BJ (cell line): ENCODE data around the gene FAM227A. TPM values are rescaled to one million over a fixed set of nuclear protein-coding genes. Genes with fewer than 3 reads are reported as not detected.

Experiments used
- CTCF ChIA-PET: fragments of 350-600 bp; formaldehyde crosslinking; extraction: SDS; loops from one replicate; lab custom pipeline; 2021; ENCODE audit warnings: antibody characterized with exemption, inconsistent platforms; lab: Yijun Ruan, JAX
- POLR2A ChIA-PET: fragments of 300-600 bp; sonication (Branson Sonifier 250); formaldehyde crosslinking; extraction: SDS; loops from one replicate; lab custom pipeline; 2021; ENCODE audit warnings: antibody characterized with exemption; lab: Charles Lee
- DNase-seq: peaks from one replicate; pipeline ENCODE4 v3.0.0-alpha.2; 2011; ENCODE audit warnings: low read depth
- H3K27me3 ChIP-seq: 2 replicates; pipeline ENCODE4 v1.6.0; 2011; ENCODE audit warnings: low read length; ENCODE audit not compliant: control insufficient read depth, insufficient read depth
- H3K36me3 ChIP-seq: 2 replicates; pipeline ENCODE4 v1.5.1; 2011; ENCODE audit warnings: low read length; ENCODE audit not compliant: control insufficient read depth, insufficient read depth
- H3K4me3 ChIP-seq: 2 replicates; pipeline ENCODE4 v1.5.1; 2011; ENCODE audit warnings: low read depth, mild to moderate bottlenecking, control low read depth, low read length
- polyA plus RNA-seq: library from polyadenylated mRNA; depleted of rRNA; stranded (reverse); fragments of >200 nt; gene quantifications from 2 replicates; pipeline ENCODE4 v1.2.3, GENCODE V29; 2011
- TF ChIP-seq, protein P1 (sequence below): IDR thresholded peaks from 2 replicates; pipeline ENCODE4 v1.5.1; 2011; ENCODE audit warnings: low read depth, mild to moderate bottlenecking, control low read depth, inconsistent platforms, low read length, moderate library complexity; ENCODE audit not compliant: insufficient read depth

FAM227A gene
- polyA plus RNA-seq, 1 experiment: 1.0 TPM

DNA sequence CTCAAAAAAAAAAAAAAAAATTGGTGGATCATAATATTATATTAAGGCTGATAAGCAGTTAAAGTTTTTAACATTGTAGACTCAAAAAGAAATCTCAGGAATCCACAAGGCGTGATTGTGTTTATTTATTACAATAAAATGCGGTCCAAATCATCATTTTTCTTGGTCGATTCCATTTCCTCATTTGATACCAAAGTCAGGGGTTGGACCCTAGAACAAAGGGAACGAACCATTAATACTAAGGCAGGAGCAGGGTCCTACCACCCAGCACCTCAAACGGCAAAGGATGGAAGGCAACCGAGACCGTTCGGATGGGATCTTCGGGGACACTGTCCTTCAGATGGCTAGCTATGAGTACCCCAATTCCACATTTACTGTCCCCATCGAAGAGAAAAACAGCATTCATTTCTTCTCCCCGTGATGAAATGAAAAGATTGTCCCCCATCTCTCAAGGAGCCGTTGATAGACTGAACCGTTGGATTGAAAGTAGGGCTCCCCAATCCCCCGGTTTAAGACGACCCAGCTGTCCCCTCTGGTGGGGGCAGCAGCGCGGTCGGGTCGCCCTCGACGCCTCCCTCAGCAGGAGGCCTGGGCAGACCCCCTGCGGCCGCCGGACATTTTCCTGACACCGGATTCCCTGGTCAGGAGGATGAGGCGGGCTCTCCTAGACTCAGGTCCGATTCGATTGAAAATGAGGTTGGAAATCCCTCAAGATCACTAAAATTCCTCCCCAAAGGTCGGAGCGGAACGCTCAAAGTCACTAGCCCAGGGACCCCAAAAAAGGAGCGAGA is 86.8 kb downstream of the FAM227A start:
- peak overlapping the region; percentile 52 for H3K4me3 ChIP-seq
- TF ChIP-seq, protein P1, sequence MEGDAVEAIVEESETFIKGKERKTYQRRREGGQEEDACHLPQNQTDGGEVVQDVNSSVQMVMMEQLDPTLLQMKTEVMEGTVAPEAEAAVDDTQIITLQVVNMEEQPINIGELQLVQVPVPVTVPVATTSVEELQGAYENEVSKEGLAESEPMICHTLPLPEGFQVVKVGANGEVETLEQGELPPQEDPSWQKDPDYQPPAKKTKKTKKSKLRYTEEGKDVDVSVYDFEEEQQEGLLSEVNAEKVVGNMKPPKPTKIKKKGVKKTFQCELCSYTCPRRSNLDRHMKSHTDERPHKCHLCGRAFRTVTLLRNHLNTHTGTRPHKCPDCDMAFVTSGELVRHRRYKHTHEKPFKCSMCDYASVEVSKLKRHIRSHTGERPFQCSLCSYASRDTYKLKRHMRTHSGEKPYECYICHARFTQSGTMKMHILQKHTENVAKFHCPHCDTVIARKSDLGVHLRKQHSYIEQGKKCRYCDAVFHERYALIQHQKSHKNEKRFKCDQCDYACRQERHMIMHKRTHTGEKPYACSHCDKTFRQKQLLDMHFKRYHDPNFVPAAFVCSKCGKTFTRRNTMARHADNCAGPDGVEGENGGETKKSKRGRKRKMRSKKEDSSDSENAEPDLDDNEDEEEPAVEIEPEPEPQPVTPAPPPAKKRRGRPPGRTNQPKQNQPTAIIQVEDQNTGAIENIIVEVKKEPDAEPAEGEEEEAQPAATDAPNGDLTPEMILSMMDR: no peak
- no peaks in the 10 kb centered on the region for H3K27me3 ChIP-seq
- H3K36me3 ChIP-seq: no peaks in the 10 kb centered on the region
- POLR2A ChIA-PET: no interaction called here
- CTCF ChIA-PET: interaction anchor here (4.1 kb wide), 1 partner anchor 516 kb away, joined by 41 read pairs; no protein-coding TSS in a partner anchor
- no peak for DNase-seq

DNA sequence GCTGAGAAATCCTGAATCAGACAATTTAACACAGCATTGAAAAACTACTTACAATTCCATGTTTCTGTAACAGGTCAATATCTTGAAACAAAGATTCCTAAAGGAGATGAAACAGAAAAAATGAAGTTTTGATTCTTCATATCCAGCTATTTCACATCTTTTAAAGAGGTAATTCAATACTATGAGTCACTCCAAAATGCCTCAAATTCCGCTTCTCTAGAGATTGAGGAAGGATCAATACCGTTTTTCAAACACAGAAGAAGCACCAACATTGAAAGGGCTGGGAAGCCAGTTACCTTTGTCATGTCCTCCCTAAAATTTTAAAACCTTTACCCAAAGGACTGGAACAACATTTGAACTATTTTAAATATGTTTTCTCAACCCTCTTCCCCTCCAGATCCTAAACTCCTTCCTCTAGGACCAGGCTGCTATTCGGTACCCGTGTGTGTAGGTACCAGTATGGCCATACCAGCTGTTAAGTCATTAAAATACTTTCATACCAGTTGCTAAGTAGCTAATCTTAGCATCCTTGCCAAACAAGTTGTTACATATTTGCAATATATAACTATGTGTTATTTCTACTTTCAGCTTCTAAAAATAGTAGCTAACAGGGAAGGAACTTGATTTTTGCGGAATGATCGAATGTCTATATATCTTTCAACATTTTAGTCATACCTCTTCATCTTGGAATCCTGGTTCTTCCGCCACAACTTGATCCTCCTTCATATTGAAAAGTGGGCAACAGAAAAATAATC is 88.5 kb downstream of the FAM227A start:
- H3K36me3 ChIP-seq: no peaks in the 10 kb centered on the region
- H3K4me3 ChIP-seq: no peak overlapping the region
- TF ChIP-seq, protein P1: no peak
- no peaks in the 10 kb centered on the region for H3K27me3 ChIP-seq
- ChIA-PET CTCF (interaction anchor here (1.0 kb wide), 1 partner anchor 15 kb away, joined by 3 read pairs; no protein-coding TSS in a partner anchor), POLR2A (interaction anchor here (0.6 kb wide), 1 partner anchor 67 kb away, joined by 9 read pairs; no protein-coding TSS in a partner anchor)
- no peak for DNase-seq

DNA sequence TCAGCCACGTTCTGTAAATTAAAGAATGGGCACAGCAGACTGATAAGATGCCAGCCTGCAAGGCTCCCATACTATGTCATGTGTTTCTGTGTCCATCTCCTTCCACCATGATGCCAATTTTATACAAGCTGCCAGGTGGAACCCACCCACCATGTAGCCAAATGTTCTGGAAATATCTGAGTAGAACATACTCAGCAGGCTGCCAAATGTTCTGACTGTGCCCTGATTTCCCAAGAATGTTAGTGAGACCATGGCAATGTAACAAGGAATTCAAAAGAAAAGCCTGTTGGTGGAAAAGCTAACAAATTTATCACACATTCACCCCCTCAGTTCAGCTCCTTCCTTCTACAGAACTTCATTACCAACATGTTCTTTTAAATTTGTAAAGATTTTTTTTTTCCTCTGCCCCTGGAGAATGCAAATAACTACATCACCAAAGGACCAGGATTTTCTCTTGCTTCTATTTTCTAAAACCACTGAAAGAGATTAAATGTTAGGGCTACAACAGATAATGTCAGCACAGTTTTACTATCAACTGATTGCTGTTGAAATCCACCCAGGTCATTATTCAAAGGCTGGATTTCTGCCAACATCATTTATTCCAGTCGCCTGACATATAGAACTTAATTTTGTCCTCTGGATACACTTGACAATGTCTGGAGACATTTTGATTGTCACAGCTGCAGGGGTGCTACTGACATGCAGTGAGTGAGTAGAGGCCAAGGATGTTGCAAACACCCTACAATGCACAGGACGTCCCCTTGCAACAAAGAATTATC is 89.3 kb downstream of the FAM227A start:
- no peaks in the 10 kb centered on the region for H3K27me3 ChIP-seq
- DNase-seq: no peak
- CTCF ChIA-PET: no interaction called here
- TF ChIP-seq, protein P1: no peak
- POLR2A ChIA-PET: no interaction called here
- no peak overlapping the region for H3K4me3 ChIP-seq
- no peaks in the 10 kb centered on the region for H3K36me3 ChIP-seq

DNA sequence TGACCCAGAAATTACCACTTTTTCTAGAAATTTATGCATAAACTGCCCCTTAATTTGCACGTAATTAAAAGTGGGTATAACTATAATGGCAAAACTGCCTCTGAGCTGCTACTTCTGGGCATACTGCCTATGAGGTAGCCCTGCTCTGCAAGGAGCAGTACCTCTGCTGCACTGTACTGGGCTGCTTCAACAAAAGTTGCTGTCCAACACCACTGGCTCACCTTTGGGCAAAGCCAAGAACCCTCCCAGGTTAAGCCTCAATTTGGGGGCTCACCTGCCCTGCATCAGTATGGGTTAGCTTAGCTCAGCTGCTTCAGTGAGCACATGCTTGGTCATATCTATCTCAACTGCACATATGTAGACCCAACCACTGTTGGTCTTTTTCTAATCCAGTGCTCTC is 90.8 kb downstream of the FAM227A start:
- H3K27me3 ChIP-seq: no peaks in the 10 kb centered on the region
- H3K4me3 ChIP-seq: no peak overlapping the region
- no peaks in the 10 kb centered on the region for H3K36me3 ChIP-seq
- TF ChIP-seq, protein P1: no peak
- ChIA-PET CTCF (interaction anchor here (0.8 to 1.9 kb wide), 2 partner anchors 11 to 513 kb away, joined by 3 to 6 read pairs; no protein-coding TSS in a partner anchor), POLR2A (no interaction called here)
- DNase-seq: no peak
